Breast epithelium (tissue), 4 donors: Measurements from ENCODE around the gene TRIM33. TPM values are rescaled to one million over a fixed set of nuclear protein-coding genes. Genes with fewer than 3 reads are reported as not detected.
A peak's percentile ranks its signal among the peaks of the same experiment; 100 is the strongest.

ENCODE experiments used
- DNase-seq, 2 donors: peaks; one replicate each; pipeline ENCODE4 v3.0.0-alpha.2; 2019; ENCODE audit warnings: low spot score in 2 of 2
- H3K27ac ChIP-seq, 2 donors: fragments of 200-600 bp; sonication (generic) in 1 of 2; one replicate each; pipeline ENCODE4 v1.5.1; 2016 to 2019; ENCODE audit warnings: mild to moderate bottlenecking in 1 of 2
- H3K27me3 ChIP-seq, 2 donors: fragments of 200-600 bp; sonication (generic) in 1 of 2; one replicate each; pipeline versions ENCODE4 v1.5.1 to v1.6.0; 2017 to 2019; ENCODE audit warnings: control low read depth in 1 of 2, mild to moderate bottlenecking in 1 of 2
- H3K36me3 ChIP-seq: fragments of 200-600 bp; one replicate; pipeline ENCODE4 v1.5.1; 2019
- H3K4me1 ChIP-seq, 2 donors: fragments of 200-600 bp; sonication (generic); one replicate each; pipeline ENCODE4 v1.5.1; 2016 to 2019; ENCODE audit warnings: control low read depth in 1 of 2
- H3K4me3 ChIP-seq, 3 donors: fragments of 200-600 bp; sonication (generic); 1 replicate in 2 of 3; 2 replicates in 1 of 3; pipeline ENCODE4 v1.5.1; 2016 to 2019; ENCODE audit warnings: mild to moderate bottlenecking in 3 of 3, moderate library complexity in 2 of 3
- H3K9me3 ChIP-seq, 2 donors: fragments of 200-600 bp; sonication (generic) in 1 of 2; one replicate each; pipeline ENCODE4 v1.5.1; 2016 to 2019; ENCODE audit warnings: control low read depth in 1 of 2
- POLR2A ChIP-seq: fragments of 450-650 bp; IDR thresholded peaks from one replicate; pipeline ENCODE4 v1.6.1; 2016; ENCODE audit warnings: antibody characterized with exemption, mild to moderate bottlenecking, moderate library complexity
- POLR2AphosphoS5 ChIP-seq, 3 donors: sonication (generic); formaldehyde crosslinking; IDR thresholded peaks; one replicate each; pipeline ENCODE4 v1.6.1; 2017; ENCODE audit warnings: antibody characterized with exemption in 3 of 3
- intact Hi-C: fragments of 100-400 bp; cut with DNase I; formaldehyde crosslinking; loops from one replicate; pipeline ENCODE4 v1.15.1; 2023; ENCODE audit warnings: low total_unique reads
- total RNA-seq, 3 donors: library from RNA; depleted of rRNA; stranded (reverse); fragments of >200 nt; gene quantifications; one replicate each; pipeline ENCODE4 v1.1.0, GENCODE V29; 2016
- TF ChIP-seq, protein P1 (sequence below), 3 donors: fragments of 450-650 bp; IDR thresholded peaks; one replicate each; pipeline ENCODE4 v1.5.1; 2016 to 2017; ENCODE audit warnings: antibody characterized with exemption in 3 of 3, mild to moderate bottlenecking in 3 of 3, moderate library complexity in 3 of 3

The TRIM33 gene
- total RNA-seq, 3 donors from 2014 or later, result 40.8 to 80.9 (median 56.4) TPM

DNA sequence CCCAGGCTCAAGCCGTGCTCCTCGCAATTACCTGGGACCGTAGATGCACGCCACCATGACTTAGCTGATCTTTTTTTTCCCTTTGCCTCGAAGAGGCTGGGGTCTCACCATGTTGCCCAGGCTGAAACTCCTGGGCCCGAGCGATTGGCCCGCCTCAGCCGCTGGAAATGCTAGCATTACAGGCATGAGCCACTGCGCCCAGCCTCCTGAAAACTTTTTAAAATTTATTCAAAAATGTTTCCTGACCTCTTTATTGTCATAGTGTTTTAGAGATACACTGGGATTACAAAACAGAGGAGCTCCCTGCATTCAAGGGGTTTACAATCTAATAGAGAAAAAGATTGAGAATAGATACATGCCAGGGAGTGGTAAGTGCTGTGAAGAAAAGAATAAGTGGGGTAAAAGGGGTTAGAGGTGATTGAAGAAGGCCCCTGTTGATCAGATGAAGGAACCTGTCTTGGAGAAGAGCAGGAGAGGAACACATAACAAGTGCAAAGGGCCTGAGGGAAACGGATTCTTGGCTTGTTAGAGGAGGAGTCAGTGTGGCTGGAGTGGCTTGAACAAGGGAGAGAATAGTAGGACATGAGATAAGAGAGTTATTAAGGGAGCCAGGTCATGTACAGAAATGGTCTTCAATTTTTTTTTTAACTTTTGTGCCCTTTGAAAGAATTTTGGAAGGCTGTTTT lies 1.7 kb upstream of the TRIM33 start:
- Histone ChIP-seq H3K27me3 (no peaks in the 10 kb centered on the region), H3K4me1 (no peaks in the 10 kb centered on the region), H3K9me3 (no peaks in the 10 kb centered on the region), H3K36me3 (no peaks in the 10 kb centered on the region), H3K27ac (no peak overlapping the region), H3K4me3 (peak overlapping the region in 1 of 3 donors; percentile 89)
- DNase-seq, result no peak
- intact Hi-C loops, result no loop called here
- TF ChIP-seq POLR2AphosphoS5 (IDR thresholded peaks at IDR 0.05), result no peak
- TF ChIP-seq, protein P1, sequence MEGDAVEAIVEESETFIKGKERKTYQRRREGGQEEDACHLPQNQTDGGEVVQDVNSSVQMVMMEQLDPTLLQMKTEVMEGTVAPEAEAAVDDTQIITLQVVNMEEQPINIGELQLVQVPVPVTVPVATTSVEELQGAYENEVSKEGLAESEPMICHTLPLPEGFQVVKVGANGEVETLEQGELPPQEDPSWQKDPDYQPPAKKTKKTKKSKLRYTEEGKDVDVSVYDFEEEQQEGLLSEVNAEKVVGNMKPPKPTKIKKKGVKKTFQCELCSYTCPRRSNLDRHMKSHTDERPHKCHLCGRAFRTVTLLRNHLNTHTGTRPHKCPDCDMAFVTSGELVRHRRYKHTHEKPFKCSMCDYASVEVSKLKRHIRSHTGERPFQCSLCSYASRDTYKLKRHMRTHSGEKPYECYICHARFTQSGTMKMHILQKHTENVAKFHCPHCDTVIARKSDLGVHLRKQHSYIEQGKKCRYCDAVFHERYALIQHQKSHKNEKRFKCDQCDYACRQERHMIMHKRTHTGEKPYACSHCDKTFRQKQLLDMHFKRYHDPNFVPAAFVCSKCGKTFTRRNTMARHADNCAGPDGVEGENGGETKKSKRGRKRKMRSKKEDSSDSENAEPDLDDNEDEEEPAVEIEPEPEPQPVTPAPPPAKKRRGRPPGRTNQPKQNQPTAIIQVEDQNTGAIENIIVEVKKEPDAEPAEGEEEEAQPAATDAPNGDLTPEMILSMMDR (IDR thresholded peaks at IDR 0.05), result no peak
- TF ChIP-seq POLR2A, result no peak

DNA sequence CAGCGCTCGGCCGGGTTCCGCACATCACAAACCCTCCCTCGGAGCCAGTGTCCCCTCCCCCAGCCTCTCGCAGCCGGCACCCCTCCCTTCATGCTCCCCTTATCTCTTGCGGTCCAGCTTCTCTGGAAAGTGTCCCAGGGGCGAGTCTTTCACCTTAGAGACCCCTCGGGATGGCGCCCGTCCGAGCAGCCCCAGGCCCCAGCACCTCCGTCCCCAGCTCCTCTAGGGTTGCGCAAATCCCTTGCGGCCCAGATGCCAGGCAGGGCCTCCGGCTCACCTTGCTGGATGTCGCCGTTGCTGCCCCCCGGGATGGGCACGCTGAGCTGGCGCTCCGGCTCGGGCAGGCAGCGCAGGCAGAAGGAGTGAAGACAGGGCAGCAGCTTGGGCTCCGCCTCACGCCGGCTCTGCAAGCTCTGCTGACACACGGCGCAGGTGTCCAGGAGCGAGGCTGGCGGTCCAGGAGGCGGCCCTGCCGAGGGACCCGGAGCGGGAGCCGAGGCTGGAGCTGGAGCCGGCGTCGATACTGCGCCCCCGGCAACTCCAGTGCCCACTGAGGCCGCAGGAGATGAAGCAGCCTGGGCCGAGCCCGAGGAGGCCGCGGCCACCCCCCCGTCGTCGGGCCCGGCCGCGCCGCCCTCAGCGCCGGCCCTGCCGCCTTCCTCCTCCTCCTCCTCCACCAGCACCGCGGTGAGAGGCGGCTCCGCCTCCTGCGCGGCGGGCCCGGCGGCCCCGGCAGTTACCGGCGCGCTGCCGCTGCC lies 550 bp downstream of the TRIM33 start:
- peak overlapping the region; percentile 95 for H3K27ac ChIP-seq
- peak overlapping the region; percentile 89 to 97 (median 89) for H3K4me3 ChIP-seq
- no peaks in the 10 kb centered on the region for H3K36me3 ChIP-seq
- H3K4me1 ChIP-seq, result no peaks in the 10 kb centered on the region
- intact Hi-C loops, result no loop called here
- TF ChIP-seq POLR2A (no peak), POLR2AphosphoS5 (IDR thresholded peaks at IDR 0.05) (peak in 1 of 3 donors; percentile 32)
- TF ChIP-seq, protein P1 (IDR thresholded peaks at IDR 0.05), result no peak
- H3K9me3 ChIP-seq, result no peaks in the 10 kb centered on the region
- DNase-seq, result peak; percentile 23 to 56
- no peaks in the 10 kb centered on the region for H3K27me3 ChIP-seq

DNA sequence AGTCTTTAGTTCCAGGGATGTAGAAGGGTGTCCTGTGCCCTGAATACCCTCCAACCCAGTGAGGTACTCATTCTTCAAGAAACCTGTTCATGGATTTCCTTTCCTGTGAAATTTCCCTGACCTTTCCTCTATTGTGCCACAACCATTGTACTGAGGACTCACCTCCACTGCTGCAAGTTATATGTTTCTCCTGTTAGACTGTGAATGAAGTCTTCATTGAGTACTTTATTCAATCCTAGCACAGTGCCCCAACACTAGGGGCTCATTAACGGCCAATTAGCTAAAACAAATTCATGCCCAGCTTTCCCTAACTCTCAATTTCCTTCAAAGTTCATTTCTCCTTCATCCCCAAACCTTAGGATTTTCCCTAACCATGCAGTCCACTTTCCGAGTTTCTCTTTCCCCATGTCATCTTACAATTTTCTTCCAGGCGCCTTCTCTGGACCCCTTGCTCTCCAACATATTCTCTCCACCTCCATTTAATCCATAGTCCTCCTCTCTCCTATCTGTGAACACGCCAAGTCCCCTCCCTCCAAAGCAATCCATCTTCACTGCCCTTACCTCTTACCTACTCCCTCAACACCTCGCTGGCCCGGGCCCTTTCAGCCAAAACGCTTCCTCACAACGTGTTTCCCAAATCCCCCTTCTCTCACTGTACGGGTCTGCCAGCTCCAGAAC lies 1.3 kb downstream of the TRIM33 start:
- Histone ChIP-seq H3K9me3 (no peaks in the 10 kb centered on the region), H3K27ac (peak overlapping the region; percentile 95), H3K36me3 (no peaks in the 10 kb centered on the region), H3K4me3 (peak overlapping the region; percentile 89 to 97 (median 89)), H3K27me3 (no peaks in the 10 kb centered on the region), H3K4me1 (no peaks in the 10 kb centered on the region)
- intact Hi-C loops, result no loop called here
- TF ChIP-seq POLR2A (no peak), POLR2AphosphoS5 (IDR thresholded peaks at IDR 0.05) (no peak)
- TF ChIP-seq, protein P1 (IDR thresholded peaks at IDR 0.05), result no peak
- no peak for DNase-seq

DNA sequence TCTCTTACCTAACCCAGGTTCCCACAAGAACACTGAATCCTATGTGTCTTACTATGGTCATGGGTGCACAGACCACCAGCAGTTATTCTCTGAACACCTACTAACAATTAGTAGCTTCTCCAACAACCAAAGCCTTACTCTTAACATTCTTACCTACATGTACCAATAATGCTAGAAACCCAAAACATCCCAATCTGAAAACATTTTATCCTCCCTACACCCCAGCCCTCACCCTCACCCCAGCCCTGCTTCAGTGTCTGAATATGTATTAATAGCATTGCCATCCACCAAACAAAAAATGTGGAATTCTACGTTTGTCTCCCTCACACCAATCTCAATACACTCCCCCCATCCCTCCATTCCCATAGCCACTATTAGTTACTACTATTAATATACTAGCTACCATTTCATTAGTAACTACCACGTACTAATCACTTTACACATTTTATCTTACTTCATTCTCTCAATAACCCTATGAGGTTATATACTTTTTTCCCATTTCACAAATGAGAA lies 2.6 kb downstream of the TRIM33 start:
- H3K4me1 ChIP-seq, result no peaks in the 10 kb centered on the region
- TF ChIP-seq POLR2A (no peak), POLR2AphosphoS5 (IDR thresholded peaks at IDR 0.05) (no peak)
- TF ChIP-seq, protein P1 (IDR thresholded peaks at IDR 0.05), result no peak
- peak overlapping the region in 1 of 3 donors; percentile 27 for H3K4me3 ChIP-seq
- intact Hi-C loops, result no loop called here
- no peak overlapping the region for H3K27ac ChIP-seq
- no peak for DNase-seq
- H3K36me3 ChIP-seq, result no peaks in the 10 kb centered on the region
- H3K9me3 ChIP-seq, result no peaks in the 10 kb centered on the region
- H3K27me3 ChIP-seq, result no peaks in the 10 kb centered on the region
